ENCODE results near the gene MYG1.

DNA sequence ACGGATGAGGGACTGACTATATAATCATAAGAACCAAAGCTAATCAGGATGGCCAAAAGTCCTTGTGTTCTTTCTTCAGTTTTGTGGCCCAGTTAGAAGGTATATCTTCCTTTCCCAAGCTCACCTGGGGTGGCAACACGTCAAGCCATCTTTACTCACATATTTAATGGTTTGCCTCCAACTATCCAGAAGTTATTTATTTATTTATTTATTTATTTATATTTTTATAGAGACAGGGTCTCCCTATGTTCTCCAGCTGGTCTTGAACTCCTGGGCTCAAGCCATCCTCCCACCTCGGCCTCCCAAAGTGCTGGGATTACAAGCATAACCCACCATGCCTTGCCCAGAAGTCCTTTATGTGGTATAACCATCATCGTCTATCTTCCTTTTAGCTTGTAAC, 48.4 kb downstream of the MYG1 start:
- TF ChIP-seq ZFP30 (CRISPR knock-in tag; IDR thresholded peaks at IDR 0.05), result no peak
- TF ChIP-seq SNAI2 (CRISPR knock-in tag; IDR thresholded peaks at IDR 0.05), result no peak
- TF ChIP-seq ZFP3 (CRISPR knock-in tag; IDR thresholded peaks at IDR 0.05), result no peak
- TF ChIP-seq, protein P1, sequence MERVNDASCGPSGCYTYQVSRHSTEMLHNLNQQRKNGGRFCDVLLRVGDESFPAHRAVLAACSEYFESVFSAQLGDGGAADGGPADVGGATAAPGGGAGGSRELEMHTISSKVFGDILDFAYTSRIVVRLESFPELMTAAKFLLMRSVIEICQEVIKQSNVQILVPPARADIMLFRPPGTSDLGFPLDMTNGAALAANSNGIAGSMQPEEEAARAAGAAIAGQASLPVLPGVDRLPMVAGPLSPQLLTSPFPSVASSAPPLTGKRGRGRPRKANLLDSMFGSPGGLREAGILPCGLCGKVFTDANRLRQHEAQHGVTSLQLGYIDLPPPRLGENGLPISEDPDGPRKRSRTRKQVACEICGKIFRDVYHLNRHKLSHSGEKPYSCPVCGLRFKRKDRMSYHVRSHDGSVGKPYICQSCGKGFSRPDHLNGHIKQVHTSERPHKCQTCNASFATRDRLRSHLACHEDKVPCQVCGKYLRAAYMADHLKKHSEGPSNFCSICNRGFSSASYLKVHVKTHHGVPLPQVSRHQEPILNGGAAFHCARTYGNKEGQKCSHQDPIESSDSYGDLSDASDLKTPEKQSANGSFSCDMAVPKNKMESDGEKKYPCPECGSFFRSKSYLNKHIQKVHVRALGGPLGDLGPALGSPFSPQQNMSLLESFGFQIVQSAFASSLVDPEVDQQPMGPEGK (CRISPR knock-in tag; IDR thresholded peaks at IDR 0.05; ENCODE audit: borderline replicate concordance), result no peak
- TF ChIP-seq, protein P2, sequence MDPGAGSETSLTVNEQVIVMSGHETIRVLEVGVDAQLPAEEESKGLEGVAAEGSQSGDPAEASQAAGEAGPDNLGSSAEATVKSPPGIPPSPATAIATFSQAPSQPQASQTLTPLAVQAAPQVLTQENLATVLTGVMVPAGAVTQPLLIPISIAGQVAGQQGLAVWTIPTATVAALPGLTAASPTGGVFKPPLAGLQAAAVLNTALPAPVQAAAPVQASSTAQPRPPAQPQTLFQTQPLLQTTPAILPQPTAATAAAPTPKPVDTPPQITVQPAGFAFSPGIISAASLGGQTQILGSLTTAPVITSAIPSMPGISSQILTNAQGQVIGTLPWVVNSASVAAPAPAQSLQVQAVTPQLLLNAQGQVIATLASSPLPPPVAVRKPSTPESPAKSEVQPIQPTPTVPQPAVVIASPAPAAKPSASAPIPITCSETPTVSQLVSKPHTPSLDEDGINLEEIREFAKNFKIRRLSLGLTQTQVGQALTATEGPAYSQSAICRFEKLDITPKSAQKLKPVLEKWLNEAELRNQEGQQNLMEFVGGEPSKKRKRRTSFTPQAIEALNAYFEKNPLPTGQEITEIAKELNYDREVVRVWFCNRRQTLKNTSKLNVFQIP (CRISPR knock-in tag; IDR thresholded peaks at IDR 0.05; ENCODE audit: borderline replicate concordance, low read depth), result no peak
- TF ChIP-seq ARNTL (CRISPR knock-in tag; IDR thresholded peaks at IDR 0.05; ENCODE audit: borderline replicate concordance, low read depth), result no peak
- TF ChIP-seq RARB (CRISPR knock-in tag; IDR thresholded peaks at IDR 0.05), result no peak
- no peak for TF ChIP-seq PPARA (CRISPR knock-in tag; IDR thresholded peaks at IDR 0.05; ENCODE audit: borderline replicate concordance)
- TF ChIP-seq GLIS3 (CRISPR knock-in tag; IDR thresholded peaks at IDR 0.05), result no peak
- TF ChIP-seq, protein P3, sequence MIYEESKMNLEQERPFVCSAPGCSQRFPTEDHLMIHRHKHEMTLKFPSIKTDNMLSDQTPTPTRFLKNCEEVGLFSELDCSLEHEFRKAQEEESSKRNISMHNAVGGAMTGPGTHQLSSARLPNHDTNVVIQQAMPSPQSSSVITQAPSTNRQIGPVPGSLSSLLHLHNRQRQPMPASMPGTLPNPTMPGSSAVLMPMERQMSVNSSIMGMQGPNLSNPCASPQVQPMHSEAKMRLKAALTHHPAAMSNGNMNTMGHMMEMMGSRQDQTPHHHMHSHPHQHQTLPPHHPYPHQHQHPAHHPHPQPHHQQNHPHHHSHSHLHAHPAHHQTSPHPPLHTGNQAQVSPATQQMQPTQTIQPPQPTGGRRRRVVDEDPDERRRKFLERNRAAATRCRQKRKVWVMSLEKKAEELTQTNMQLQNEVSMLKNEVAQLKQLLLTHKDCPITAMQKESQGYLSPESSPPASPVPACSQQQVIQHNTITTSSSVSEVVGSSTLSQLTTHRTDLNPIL (CRISPR knock-in tag; IDR thresholded peaks at IDR 0.05; ENCODE audit: low read depth), result no peak

Data from SK-N-SH treated with all-trans-retinoic acid at 6 μM for 48 hours (cell line).